ENCODE data around the gene LEFTY1.
A peak's percentile ranks its signal among the peaks of the same experiment; 100 is the strongest.
"Not testable (repeated sequence)": the region's sequence is repeated elsewhere in the genome, so short reads cannot be mapped to it uniquely, and the experiment has no call there.

Gene LEFTY1

DNA sequence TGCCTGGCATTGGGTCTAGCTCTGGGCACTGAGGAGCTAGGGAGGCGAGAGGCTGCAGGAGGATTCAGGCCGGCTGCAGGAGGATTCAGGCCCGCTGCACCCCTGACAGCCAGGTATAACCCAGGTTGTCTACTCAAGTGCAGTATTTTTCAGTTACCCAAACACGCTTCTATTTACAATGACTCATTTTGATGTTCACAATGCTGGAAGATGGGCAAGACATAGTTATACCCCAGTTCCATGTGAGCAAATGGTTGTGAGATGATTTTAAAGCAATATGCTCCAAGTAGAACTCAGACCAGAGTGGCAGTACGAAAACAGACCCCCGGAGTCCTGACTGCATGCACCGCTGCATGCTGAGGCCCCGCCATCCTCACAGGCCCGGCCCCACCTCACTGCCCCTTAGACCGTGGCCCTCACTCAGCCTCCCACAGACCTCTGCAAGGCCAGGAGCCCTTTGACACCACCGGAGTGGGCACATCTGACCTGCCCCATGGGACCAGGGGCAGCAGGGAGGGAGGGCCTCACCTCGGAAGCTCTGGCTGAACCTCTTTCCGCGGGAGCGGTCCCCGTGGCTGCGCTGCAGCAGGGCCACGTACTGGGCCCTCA lies 553 bp downstream of the LEFTY1 start:
- no peak for DNase-seq (ENCODE audit: low read depth)

DNA sequence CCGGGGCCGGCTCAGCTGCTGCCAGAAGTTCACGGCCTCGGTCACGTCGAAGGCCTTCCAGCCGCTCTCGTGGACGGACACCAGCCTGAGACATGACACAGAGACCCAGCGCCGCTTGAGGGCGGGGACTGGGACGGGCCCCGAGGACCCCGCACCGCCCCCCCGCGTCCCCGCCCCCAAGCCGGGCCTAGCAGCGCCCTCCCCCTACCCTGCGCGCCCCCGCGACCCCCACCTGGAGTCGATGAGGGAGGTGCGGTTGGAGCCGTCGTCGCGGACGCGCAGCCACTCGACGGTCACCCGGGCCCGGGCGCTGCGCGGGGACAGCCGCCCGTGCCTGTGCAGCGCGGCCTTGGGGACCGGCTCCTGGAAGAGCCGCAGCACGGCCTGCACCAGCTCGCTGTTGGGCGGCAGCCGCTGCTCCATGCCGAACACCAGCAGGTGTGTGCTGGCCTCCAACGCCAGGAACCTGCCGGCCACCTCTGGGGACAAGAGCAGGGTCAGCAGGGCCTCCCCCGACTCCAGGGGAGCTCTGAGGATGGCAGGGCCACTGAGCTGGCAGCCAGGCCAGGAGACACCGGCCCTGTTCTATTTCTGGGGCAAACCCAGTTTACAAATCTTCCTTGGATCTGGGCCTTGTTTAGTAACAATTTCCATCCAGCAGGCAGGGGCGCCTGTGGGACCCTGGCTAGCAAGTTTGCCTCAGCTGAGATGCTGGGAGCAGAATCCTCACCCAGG lies 1.2 kb downstream of the LEFTY1 start:
- not testable (repeated sequence) for DNase-seq (ENCODE audit: low read depth)

GRCh38 chr1:225887030-225887314 lies 2.0 kb downstream of the LEFTY1 start:
- no peak for DNase-seq (ENCODE audit: low read depth)

GRCh38 chr1:225886159-225887029 lies 2.6 kb downstream of the LEFTY1 start:
- no peak for DNase-seq (ENCODE audit: low read depth)

DNA sequence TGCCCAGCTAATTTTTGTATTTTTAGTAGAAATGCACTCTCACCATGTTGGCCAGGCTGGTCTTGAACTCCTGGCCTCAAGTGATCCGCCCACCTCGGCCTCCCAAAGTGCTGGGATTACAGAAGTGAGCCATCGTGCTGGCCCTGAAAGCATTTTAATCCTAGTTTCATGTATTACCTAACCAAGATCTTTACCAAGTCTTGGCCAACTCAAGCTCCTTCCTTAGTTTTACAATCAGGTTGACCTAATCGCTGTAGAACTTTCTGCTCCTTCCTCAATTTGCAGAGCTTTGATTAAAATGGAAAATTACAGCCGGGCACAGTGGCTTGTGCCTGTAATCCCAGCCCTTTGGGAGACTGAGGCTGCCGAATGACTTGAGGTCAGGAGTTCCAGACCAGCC lies 3.6 kb downstream of the LEFTY1 start:
- no peak for DNase-seq (ENCODE audit: low read depth)

DNA sequence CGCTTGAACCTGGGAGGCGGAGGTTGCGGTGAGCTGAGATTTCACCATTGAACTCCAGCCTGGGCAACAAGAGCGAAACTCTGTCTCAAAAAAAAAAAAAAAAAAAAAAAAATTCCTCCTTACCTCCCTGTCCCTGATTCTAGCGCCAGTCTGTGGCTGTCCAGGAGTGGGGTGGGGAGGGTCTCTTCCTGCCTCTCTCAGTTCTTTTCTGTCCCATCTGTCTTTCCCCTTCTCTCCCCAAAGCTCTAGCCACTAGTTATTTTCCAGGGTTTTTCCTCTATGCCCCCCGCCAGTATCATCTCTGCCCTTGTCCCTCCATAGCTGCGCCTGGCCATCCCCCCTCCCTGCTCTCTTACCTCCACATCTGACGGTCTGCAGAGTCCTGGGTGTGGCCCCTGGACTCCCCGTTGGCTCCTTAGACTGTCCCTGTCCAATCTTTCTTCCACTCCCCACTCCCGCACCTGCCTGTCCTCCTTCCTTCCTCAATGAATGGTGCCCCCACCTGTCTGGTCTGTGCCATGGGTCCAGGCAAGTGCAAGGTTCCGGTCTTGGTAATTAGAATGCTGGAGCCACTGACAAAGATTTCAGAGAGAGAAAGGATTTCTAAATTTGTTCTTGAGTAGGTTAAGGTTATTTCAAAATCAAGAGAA lies 5.2 kb downstream of the LEFTY1 start:
- no peak for DNase-seq (ENCODE audit: low read depth)

GRCh38 chr1:225882694-225883615 lies 6.0 kb downstream of the LEFTY1 start:
- no peak for DNase-seq (ENCODE audit: low read depth)

DNA sequence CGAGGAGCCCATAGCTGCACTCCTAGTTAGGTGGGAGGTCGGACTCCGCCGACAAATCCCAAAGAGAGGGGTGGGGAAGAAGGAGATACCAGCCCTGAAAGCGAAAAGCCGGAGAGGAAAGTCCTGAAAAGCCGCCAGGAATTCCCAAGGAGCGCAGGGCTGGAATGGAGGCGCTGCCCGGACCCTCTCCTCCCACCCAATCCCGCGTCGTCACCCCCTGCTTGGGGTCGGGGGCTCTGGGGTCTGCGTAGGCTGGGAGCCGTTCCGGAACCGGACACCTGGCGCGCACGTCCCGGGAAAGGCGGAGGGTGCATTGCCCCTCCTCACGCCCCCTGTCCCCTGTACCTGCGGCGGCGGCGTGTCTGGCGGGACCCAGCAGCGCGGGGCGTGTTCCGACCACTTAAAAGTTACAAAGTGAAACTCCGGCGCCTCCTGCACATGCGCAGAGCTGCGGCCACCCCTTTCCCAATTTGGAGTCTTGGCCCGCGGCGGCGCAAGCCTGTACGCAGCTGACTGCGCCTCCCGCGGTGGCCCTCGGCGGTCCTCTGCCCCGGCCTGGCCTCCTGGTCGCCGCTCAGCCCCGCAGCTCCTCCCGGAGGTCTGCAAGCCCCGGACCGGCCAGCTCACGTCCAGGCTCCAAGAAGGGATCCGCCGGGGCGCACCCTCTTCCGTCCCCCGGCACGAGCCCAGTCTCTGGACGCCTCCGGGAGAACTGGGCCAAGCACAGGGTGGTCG lies 6.8 kb downstream of the LEFTY1 start, which contains the start of gene TMEM63A:
Gene TMEM63A, minus strand, starts transcription at position 422 of the 735 bp plus-strand sequence. CDS start 4,800 bp downstream, outside the sequence.
- peak; percentile 83 for DNase-seq (ENCODE audit: low read depth)

DNA sequence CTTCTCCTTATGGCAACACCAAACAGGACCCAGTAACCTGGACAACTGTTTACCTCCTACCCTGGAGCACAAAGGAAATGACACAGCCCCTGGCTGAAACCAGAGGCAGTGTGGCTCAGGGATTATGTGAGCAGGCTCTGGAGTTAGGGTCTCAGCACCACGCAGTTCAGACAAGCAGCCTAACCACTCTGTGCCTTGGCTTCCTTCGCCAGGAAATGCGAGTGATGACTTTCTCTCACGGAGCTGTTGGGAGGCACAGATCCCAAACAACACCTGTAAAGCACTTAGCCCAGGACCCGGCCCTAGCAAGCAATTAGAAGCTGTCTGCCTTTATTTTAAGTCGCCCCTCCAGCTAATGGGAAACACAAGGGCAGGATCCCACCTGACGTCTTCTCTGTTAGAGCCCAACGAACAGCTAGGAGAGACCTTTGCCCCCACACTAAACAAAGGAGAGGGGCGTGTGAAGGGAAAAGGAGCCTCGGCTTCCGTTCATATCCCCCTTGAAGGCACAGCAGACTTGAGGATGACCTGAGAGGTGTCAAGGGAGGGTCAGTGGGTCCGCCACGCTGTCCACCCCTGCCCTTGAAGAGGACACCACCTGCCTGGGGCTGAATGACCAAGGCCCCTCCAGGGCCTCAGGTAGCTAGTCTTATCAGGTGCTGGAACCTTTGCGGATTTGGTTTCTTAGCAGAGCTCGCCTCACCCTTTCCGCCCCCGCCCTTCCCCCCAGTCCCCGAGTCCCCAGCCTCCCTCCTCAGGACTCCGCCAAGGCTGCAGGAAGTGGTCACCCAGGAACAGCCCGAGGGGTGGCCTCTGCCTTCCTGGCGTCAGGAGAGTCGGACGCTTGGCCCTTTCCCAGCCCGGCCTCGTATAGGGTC lies 7.6 kb downstream of the LEFTY1 start:
- peak; percentile 29 for DNase-seq (ENCODE audit: low read depth)

- no peak for DNase-seq (ENCODE audit: low read depth)
Measured at GRCh38 chr1:225880636-225881035, 8.3 kb downstream of the LEFTY1 start.

DNA sequence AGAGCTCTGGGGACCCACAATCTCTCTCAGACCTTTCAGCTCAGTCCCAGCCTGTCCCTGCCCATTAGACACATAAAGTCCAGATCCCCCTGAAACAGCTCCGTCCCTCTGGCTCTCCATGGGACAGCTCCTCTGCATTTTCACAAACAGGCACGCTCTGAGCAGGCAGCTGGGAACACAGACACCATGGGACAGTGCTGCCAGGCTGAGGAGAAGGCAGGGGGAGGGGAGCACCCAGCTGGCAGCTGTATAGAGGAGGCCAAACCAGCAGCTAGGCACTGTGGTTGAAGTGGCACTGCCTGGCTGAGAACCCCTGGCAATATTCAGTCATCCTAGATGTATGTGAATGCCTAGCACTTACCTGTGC lies 8.7 kb downstream of the LEFTY1 start:
- DNase-seq (ENCODE audit: low read depth) = no peak

GRCh38 chr1:225879521-225880221 lies 9.3 kb downstream of the LEFTY1 start:
- DNase-seq (ENCODE audit: low read depth) = no peak

DNA sequence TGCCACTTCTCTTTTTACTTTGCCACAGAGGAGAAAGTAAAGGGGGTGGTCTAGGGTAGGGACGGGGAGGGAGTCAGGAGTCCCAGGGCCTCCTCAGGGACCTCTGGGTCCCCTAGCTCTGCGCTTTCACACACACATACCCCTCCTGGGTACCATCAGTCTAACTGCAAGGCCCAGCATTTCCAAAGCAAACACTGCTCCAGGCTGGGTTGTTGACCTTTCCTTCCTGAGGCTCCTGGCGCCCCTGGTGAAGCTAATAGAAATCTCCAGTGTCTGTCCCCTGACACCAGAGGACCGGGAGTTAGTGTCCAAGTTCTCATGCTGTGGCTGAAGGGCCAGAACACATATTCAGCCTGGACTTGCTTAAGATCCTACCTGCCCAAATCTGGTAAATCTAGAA lies 10.7 kb downstream of the LEFTY1 start:
- no peak for DNase-seq (ENCODE audit: low read depth)

DNA sequence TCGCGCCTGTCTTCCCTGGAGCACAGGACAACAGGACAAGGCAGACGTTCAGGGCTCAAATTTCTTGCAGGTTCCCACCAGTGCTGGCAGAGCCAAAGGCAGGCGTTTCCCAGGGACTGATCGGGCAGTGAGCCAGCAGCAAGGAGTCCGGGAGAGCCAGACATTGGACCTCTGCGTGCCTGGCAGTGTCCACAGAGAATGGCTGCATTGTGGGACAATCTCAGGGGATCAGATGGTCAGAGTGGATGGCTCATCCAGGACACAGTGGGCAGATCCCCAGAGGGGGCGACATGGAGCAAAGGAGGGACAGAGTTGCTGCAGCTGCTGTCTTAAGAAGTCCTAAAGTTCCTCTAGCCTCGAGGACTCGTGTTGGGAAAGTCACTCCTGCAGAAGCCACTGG lies 11.4 kb downstream of the LEFTY1 start:
- no peak for DNase-seq (ENCODE audit: low read depth)

- no peak for DNase-seq (ENCODE audit: low read depth)
Measured at GRCh38 chr1:225876900-225877510, 11.9 kb downstream of the LEFTY1 start.

- DNase-seq (ENCODE audit: low read depth) = no peak
Measured at GRCh38 chr1:225875044-225875815, 13.7 kb downstream of the LEFTY1 start.

DNA sequence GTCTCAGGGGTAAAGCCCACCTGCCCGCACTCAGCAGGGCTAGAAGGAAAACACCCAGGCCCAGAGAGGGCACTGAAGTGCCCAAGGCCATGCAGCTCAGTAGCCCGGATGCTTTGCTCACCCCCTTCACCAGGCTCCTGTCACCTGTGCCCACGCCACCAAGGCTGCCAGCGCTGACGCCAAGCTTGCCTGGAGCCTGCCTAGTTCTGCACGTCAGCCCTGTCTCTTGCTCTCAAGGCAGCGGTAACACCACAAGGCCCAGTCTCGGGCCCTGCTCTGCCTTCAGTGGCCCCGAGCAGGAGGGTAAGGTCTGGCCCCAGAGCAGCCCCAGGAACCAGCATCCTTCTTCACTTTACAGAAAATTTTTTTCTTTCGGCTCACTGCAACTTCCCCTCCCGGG lies 14.5 kb downstream of the LEFTY1 start:
- no peak for DNase-seq (ENCODE audit: low read depth)

Data from activated gamma-delta T cell treated with anti-CD3 and anti-CD28 coated beads, Interleukin-2, amount 50 U/mL, for 16 hours (primary cell).